Measurements from ENCODE around the gene NPEPL1. TPM values are rescaled to one million over a fixed set of nuclear protein-coding genes. Genes with fewer than 3 reads are reported as not detected.

The NPEPL1 gene
- polyA plus RNA-seq, 4 donors = 16.5 to 30.4 (median 26.3) TPM

GRCh38 chr20:58714923-58715351 lies 22.3 kb downstream of the NPEPL1 start:
- DNase-seq = no peak
- FAIRE-seq = no peak
- Histone ChIP-seq H3K9me3 (ENCODE audit: control insufficient read depth in 2 of 2, insufficient read depth in 1 of 2, low read depth in 1 of 2, low read length in 1 of 2) (no peaks in the 10 kb centered on the region), H3K27ac (ENCODE audit: low read depth in 1 of 3, low read length in 2 of 3) (no peak overlapping the region), H3K4me3 (ENCODE audit: low read depth in 1 of 3, low read length in 3 of 3) (no peak overlapping the region), H3K36me3 (ENCODE audit: control insufficient read depth in 3 of 3, insufficient read depth in 2 of 3, low read depth in 1 of 3, low read length in 3 of 3) (peaks cover 0 to 22% (median 0%) of the 10 kb centered on the region in 3 donors), H3K27me3 (ENCODE audit: control insufficient read depth in 3 of 3, insufficient read depth in 3 of 3, low read length in 3 of 3) (no peaks in the 10 kb centered on the region), H3K4me1 (ENCODE audit: control insufficient read depth in 3 of 3, insufficient read depth in 2 of 3, low read depth in 1 of 3, low read length in 2 of 3) (peaks cover 0 to 10% (median 0%) of the 10 kb centered on the region in 3 donors)
- WGBS, 3 donors = 90 to 91% (median 90%) methylated on average over 14 of the region's 14 CpGs

DNA sequence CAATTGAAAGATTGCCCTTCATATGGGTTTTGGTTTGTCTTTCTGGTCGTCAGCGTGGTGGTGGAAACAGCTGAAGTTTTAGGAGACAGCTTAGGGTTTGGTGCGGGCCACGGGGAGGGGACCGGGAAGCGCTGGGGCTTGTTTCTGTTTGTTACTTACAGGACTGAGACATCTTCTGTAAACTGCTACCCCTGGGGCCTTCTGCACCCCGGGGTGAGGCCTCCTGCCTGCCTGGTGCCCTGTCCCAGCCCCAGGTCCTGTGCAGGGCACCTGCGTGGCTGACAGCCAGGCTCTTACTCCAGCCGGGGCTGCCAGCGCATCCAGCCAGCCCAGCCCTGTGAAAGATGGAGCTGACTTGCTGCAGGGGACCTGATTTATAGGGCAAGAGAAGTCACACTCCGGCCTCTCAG lies 22.8 kb downstream of the NPEPL1 start:
- no peak for FAIRE-seq
- Histone ChIP-seq H3K27me3 (ENCODE audit: control insufficient read depth in 3 of 3, insufficient read depth in 3 of 3, low read length in 3 of 3) (no peaks in the 10 kb centered on the region), H3K4me1 (ENCODE audit: control insufficient read depth in 3 of 3, insufficient read depth in 2 of 3, low read depth in 1 of 3, low read length in 2 of 3) (peaks cover 0 to 10% (median 0%) of the 10 kb centered on the region in 3 donors), H3K27ac (ENCODE audit: low read depth in 1 of 3, low read length in 2 of 3) (no peak overlapping the region), H3K9me3 (ENCODE audit: control insufficient read depth in 2 of 2, insufficient read depth in 1 of 2, low read depth in 1 of 2, low read length in 1 of 2) (no peaks in the 10 kb centered on the region), H3K36me3 (ENCODE audit: control insufficient read depth in 3 of 3, insufficient read depth in 2 of 3, low read depth in 1 of 3, low read length in 3 of 3) (peaks cover 0 to 21% (median 0%) of the 10 kb centered on the region in 3 donors), H3K4me3 (ENCODE audit: low read depth in 1 of 3, low read length in 3 of 3) (no peak overlapping the region)
- 79 to 85% (median 82%) methylated on average over 11 of the region's 11 CpGs for WGBS, 3 donors
- no peak for DNase-seq

DNA sequence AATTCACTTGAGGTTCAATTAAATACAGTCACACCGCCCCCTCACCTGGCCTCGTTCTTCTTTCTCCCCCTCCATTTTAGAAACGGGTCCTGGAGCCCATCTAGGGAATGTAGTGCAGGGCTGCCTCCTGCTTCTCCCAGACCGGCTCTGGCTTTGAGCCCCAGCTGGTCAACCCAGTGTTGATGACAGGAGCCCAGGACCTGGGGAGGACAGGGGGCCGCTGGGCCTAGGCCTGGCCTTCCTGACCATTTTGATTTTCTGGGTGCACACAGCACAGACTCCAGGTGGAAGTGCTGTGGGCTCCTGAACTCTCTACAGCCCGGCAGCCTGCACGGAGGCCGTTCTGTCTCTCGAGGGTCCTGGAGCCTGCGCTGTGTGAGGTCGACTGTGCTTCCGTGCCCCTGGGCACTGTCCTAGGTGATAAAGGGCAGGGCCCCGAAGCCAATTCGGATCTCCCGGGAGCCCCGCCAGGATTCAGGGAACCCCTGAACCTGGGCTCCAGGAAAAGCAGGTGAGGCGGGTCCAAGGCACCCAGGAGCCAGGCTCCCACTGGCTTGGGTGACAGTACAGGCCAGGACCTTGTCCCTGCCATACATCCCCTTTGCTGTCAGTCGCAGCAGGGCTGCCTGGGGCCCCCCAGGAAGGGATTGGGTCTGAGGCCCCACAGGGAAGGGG lies 23.3 kb downstream of the NPEPL1 start:
- DNase-seq = no peak

DNA sequence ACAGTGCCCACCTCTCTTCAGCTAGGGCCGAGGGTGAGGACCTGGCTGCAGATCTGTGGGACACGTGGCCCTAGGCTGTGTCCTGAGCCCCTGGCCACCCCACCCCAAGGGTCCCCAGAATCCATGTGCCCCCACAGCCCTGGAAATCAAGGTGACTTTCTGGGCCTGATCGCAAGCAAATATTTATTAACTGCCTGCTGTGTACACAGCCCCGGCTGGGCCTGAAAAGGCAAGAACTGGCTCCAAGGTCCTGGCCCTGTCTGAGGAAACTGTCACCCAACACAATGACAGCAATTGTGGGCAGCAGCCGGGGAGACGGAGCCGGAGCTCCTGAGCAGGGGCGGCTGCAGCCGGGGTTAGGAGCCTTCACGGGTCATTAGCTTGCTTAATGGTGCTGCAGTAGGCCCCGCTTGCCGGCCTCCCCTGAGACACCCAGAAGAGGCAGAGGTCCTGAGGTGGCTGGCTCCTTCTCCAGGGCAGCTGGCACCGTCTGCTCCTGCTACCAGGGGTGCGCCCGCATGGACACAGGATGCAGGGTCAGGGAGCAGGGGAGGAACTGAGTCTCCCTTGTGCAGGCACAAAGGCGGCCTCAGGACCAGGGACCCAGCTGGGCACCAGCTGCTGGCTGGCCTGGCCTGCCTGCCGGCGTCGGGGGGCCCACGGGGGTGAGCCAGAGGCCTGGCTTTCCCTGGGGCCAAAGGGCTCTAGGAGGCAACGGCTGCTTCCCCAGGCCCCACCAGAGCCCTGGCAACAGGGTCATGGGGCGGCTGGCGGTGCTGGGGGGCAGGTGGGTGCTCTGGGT lies 24.1 kb downstream of the NPEPL1 start:
- no peak for FAIRE-seq
- peaks cover 0 to 10% (median 0%) of the 10 kb centered on the region in 3 donors for H3K4me1 ChIP-seq (ENCODE audit: control insufficient read depth in 3 of 3, insufficient read depth in 2 of 3, low read depth in 1 of 3, low read length in 2 of 3)
- WGBS, 3 donors = 61 to 72% (median 64%) methylated on average over 20 to 23 of the region's 23 CpGs
- DNase-seq = peak in 1 of 2 donors; percentile 25
- H3K36me3 ChIP-seq (ENCODE audit: control insufficient read depth in 3 of 3, insufficient read depth in 2 of 3, low read depth in 1 of 3, low read length in 3 of 3) = peaks cover 0 to 19% (median 0%) of the 10 kb centered on the region in 3 donors
- no peaks in the 10 kb centered on the region for H3K27me3 ChIP-seq (ENCODE audit: control insufficient read depth in 3 of 3, insufficient read depth in 3 of 3, low read length in 3 of 3)
- H3K4me3 ChIP-seq (ENCODE audit: low read depth in 1 of 3, low read length in 3 of 3) = no peak overlapping the region
- no peaks in the 10 kb centered on the region for H3K9me3 ChIP-seq (ENCODE audit: control insufficient read depth in 2 of 2, insufficient read depth in 1 of 2, low read depth in 1 of 2, low read length in 1 of 2)
- no peak overlapping the region for H3K27ac ChIP-seq (ENCODE audit: low read depth in 1 of 3, low read length in 2 of 3)

More for the DNA sequence above, 23.3 kb downstream of the NPEPL1 start:
- no peaks in the 10 kb centered on the region for H3K27me3 ChIP-seq (ENCODE audit: control insufficient read depth in 3 of 3, insufficient read depth in 3 of 3, low read length in 3 of 3)
- peaks cover 0 to 10% (median 0%) of the 10 kb centered on the region in 3 donors for H3K4me1 ChIP-seq (ENCODE audit: control insufficient read depth in 3 of 3, insufficient read depth in 2 of 3, low read depth in 1 of 3, low read length in 2 of 3)
- no peak overlapping the region for H3K27ac ChIP-seq (ENCODE audit: low read depth in 1 of 3, low read length in 2 of 3)
- H3K36me3 ChIP-seq (ENCODE audit: control insufficient read depth in 3 of 3, insufficient read depth in 2 of 3, low read depth in 1 of 3, low read length in 3 of 3) = peaks cover 0 to 20% (median 0%) of the 10 kb centered on the region in 3 donors
- H3K4me3 ChIP-seq (ENCODE audit: low read depth in 1 of 3, low read length in 3 of 3) = no peak overlapping the region
- no peak for FAIRE-seq
- H3K9me3 ChIP-seq (ENCODE audit: control insufficient read depth in 2 of 2, insufficient read depth in 1 of 2, low read depth in 1 of 2, low read length in 1 of 2) = no peaks in the 10 kb centered on the region
- 82 to 91% (median 89%) methylated on average over 18 of the region's 18 CpGs for WGBS, 3 donors

- no peaks in the 10 kb centered on the region for H3K9me3 ChIP-seq (ENCODE audit: control insufficient read depth in 2 of 2, insufficient read depth in 1 of 2, low read depth in 1 of 2, low read length in 1 of 2)
- DNase-seq (no peak), FAIRE-seq (no peak)
- H3K27ac ChIP-seq (ENCODE audit: low read depth in 1 of 3, low read length in 2 of 3) = no peak overlapping the region
- H3K27me3 ChIP-seq (ENCODE audit: control insufficient read depth in 3 of 3, insufficient read depth in 3 of 3, low read length in 3 of 3) = no peaks in the 10 kb centered on the region
- H3K4me3 ChIP-seq (ENCODE audit: low read depth in 1 of 3, low read length in 3 of 3) = no peak overlapping the region
- H3K4me1 ChIP-seq (ENCODE audit: control insufficient read depth in 3 of 3, insufficient read depth in 2 of 3, low read depth in 1 of 3, low read length in 2 of 3) = peaks cover 0 to 10% (median 0%) of the 10 kb centered on the region in 3 donors
- peaks cover 0 to 15% (median 0%) of the 10 kb centered on the region in 3 donors for H3K36me3 ChIP-seq (ENCODE audit: control insufficient read depth in 3 of 3, insufficient read depth in 2 of 3, low read depth in 1 of 3, low read length in 3 of 3)
- WGBS, 3 donors = 70 to 85% (median 79%) methylated on average over 22 to 23 of the region's 23 CpGs
These were observed 24.9 kb downstream of the NPEPL1 start for GRCh38 chr20:58717278-58718091.

- FAIRE-seq = no peak
- no peaks in the 10 kb centered on the region for H3K9me3 ChIP-seq (ENCODE audit: control insufficient read depth in 2 of 2, insufficient read depth in 1 of 2, low read depth in 1 of 2, low read length in 1 of 2)
- no peaks in the 10 kb centered on the region for H3K27me3 ChIP-seq (ENCODE audit: control insufficient read depth in 3 of 3, insufficient read depth in 3 of 3, low read length in 3 of 3)
- 88 to 92% (median 88%) methylated on average over 15 of the region's 15 CpGs for WGBS, 3 donors
- H3K27ac ChIP-seq (ENCODE audit: low read depth in 1 of 3, low read length in 2 of 3) = no peak overlapping the region
- H3K4me3 ChIP-seq (ENCODE audit: low read depth in 1 of 3, low read length in 3 of 3) = no peak overlapping the region
- H3K36me3 ChIP-seq (ENCODE audit: control insufficient read depth in 3 of 3, insufficient read depth in 2 of 3, low read depth in 1 of 3, low read length in 3 of 3) = peaks cover 0 to 12% (median 0%) of the 10 kb centered on the region in 3 donors
- peaks cover 0 to 10% (median 0%) of the 10 kb centered on the region in 3 donors for H3K4me1 ChIP-seq (ENCODE audit: control insufficient read depth in 3 of 3, insufficient read depth in 2 of 3, low read depth in 1 of 3, low read length in 2 of 3)
- DNase-seq = no peak
These were observed 25.5 kb downstream of the NPEPL1 start for GRCh38 chr20:58718121-58718563.

DNA sequence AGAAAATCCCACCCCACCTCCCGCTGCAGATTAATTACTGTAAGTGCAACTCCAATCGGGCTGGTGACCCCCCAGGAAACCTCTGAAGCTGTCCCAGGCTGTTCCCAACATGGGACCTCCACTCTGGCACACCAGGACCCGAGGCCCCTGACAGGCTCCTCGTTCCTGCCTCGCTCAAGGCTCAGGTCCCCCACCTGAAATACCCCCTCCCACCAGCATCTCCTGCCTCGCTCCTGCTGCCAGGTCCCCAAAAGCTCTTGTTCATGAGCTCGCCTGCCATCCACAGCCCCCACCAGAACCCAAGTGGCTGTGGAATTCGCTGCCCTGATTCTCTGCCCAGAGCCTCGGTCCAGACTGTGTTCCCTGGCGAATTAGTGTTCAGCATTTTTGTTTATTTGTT lies 26.1 kb downstream of the NPEPL1 start:
- WGBS, 3 donors = 82 to 83% (median 83%) methylated on average over 10 of the region's 10 CpGs
- no peak overlapping the region for H3K27ac ChIP-seq (ENCODE audit: low read depth in 1 of 3, low read length in 2 of 3)
- no peak overlapping the region for H3K4me3 ChIP-seq (ENCODE audit: low read depth in 1 of 3, low read length in 3 of 3)
- no peaks in the 10 kb centered on the region for H3K9me3 ChIP-seq (ENCODE audit: control insufficient read depth in 2 of 2, insufficient read depth in 1 of 2, low read depth in 1 of 2, low read length in 1 of 2)
- FAIRE-seq (no peak), DNase-seq (no peak)
- no peaks in the 10 kb centered on the region for H3K27me3 ChIP-seq (ENCODE audit: control insufficient read depth in 3 of 3, insufficient read depth in 3 of 3, low read length in 3 of 3)
- H3K4me1 ChIP-seq (ENCODE audit: control insufficient read depth in 3 of 3, insufficient read depth in 2 of 3, low read depth in 1 of 3, low read length in 2 of 3) = peaks cover 0 to 10% (median 0%) of the 10 kb centered on the region in 3 donors
- H3K36me3 ChIP-seq (ENCODE audit: control insufficient read depth in 3 of 3, insufficient read depth in 2 of 3, low read depth in 1 of 3, low read length in 3 of 3) = peaks cover 0 to 7% (median 0%) of the 10 kb centered on the region in 3 donors

DNA sequence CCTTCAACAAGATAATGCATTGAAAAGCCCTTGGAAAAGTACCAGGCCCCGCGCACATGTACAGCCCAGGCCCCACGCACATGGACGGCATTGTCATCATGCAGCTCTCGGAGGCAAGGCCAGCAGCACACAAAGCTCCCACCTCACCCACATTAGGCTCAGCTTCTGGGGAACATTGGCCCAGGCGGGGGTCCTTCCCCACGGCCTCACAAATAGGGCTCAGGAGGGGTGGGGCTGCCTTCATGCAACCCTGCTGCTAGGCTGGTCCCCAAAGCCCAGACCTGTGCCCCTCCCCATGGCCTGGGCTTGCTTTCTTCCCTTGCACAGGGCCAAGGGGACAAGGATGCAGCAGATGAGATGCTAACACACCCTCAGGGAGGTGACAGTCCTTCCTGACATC lies 26.7 kb downstream of the NPEPL1 start:
- Histone ChIP-seq H3K36me3 (ENCODE audit: control insufficient read depth in 3 of 3, insufficient read depth in 2 of 3, low read depth in 1 of 3, low read length in 3 of 3) (peaks cover 0 to 2% (median 0%) of the 10 kb centered on the region in 3 donors), H3K4me1 (ENCODE audit: control insufficient read depth in 3 of 3, insufficient read depth in 2 of 3, low read depth in 1 of 3, low read length in 2 of 3) (peaks cover 0 to 10% (median 0%) of the 10 kb centered on the region in 3 donors), H3K4me3 (ENCODE audit: low read depth in 1 of 3, low read length in 3 of 3) (no peak overlapping the region), H3K27ac (ENCODE audit: low read depth in 1 of 3, low read length in 2 of 3) (no peak overlapping the region), H3K9me3 (ENCODE audit: control insufficient read depth in 2 of 2, insufficient read depth in 1 of 2, low read depth in 1 of 2, low read length in 1 of 2) (no peaks in the 10 kb centered on the region), H3K27me3 (ENCODE audit: control insufficient read depth in 3 of 3, insufficient read depth in 3 of 3, low read length in 3 of 3) (no peaks in the 10 kb centered on the region)
- no peak for DNase-seq
- 79 to 87% (median 83%) methylated on average over 7 of the region's 7 CpGs for WGBS, 3 donors
- no peak for FAIRE-seq

Data from small intestine (tissue), 7 donors.